Aorta (tissue), 5 donors: Measurements from ENCODE around the gene FILIP1L. TPM values are rescaled to one million over a fixed set of nuclear protein-coding genes. Genes with fewer than 3 reads are reported as not detected.

Experiments
- ATAC-seq: fragments of 200-7000 bp; cut with Tn5 transposase; one replicate; pipeline ENCODE4 v1.9.1; 2022; ENCODE audit warnings: moderate library complexity; ENCODE audit not compliant: low FRiP score
- DNase-seq, 2 donors: peaks; one replicate each; pipeline ENCODE4 v3.0.0-alpha.2; 2020
- H3K27ac ChIP-seq, 2 donors: one replicate each; pipeline ENCODE4 v1.5.1; 2013; ENCODE audit warnings: low read length in 2 of 2, mild to moderate bottlenecking in 2 of 2, moderate library complexity in 2 of 2, control low read depth in 1 of 2, inconsistent platforms in 1 of 2, low read depth in 1 of 2
- H3K27me3 ChIP-seq, 2 donors: one replicate each; pipeline ENCODE4 v1.6.1; 2013; ENCODE audit warnings: control low read depth in 1 of 2, low read length in 1 of 2, mild to moderate bottlenecking in 1 of 2, moderate library complexity in 1 of 2; ENCODE audit not compliant: insufficient read depth in 2 of 2, control insufficient read depth in 1 of 2
- H3K36me3 ChIP-seq, 2 donors: one replicate each; pipeline ENCODE4 v1.6.1; 2013; ENCODE audit warnings: control low read depth in 1 of 2, low read length in 1 of 2, mild to moderate bottlenecking in 1 of 2; ENCODE audit not compliant: insufficient read depth in 2 of 2, control insufficient read depth in 1 of 2
- H3K4me1 ChIP-seq, 2 donors: one replicate each; pipeline ENCODE4 v1.6.1; 2013; ENCODE audit warnings: low read length in 2 of 2, control low read depth in 1 of 2, mild to moderate bottlenecking in 1 of 2, moderate library complexity in 1 of 2; ENCODE audit not compliant: insufficient read depth in 2 of 2, control insufficient read depth in 1 of 2
- H3K4me3 ChIP-seq, 2 donors: one replicate each; pipeline ENCODE4 v1.5.1; 2013; ENCODE audit warnings: low read length in 2 of 2, control low read depth in 1 of 2, mild to moderate bottlenecking in 1 of 2
- H3K9me3 ChIP-seq: one replicate; pipeline ENCODE4 v1.6.1; 2013; ENCODE audit warnings: mild to moderate bottlenecking, low read length; ENCODE audit not compliant: control insufficient read depth
- WGBS, 2 donors: extraction: QIAGEN DNeasy Blood & Tissue Kit; methylation state at CpG; one replicate each; pipeline ENCODE4 v1.1.7; 2013; 5-methylcytosine and 5-hydroxymethylcytosine counted together
- intact Hi-C, 2 donors: fragments of 100-400 bp; cut with DNase I; formaldehyde crosslinking; loops; one replicate each; pipeline versions ENCODE4 v1.14.2 to v1.15.0; 2022
- polyA plus RNA-seq, 2 donors: library from polyadenylated mRNA; stranded (reverse); fragments of 200-250 nt; gene quantifications; one replicate each; pipeline ENCODE4 v1.2.3, GENCODE V29; 2013
- total RNA-seq, 2 donors: library from RNA; stranded (reverse); fragmentation: NEBNext Ultra II Directional; extraction: Animal tissue kit (Norgen Biotek cat#: 25700); gene quantifications; one replicate each; pipeline ENCODE4 v1.2.1, GENCODE V29; 2021
- donor health status: healthy with polysubstance abuse.
- donor health status: Bipolar disorder and iron deficiency.
- donor health status: DM: no; HTN: no; CAD: no.
- donor health status: DM: no; HTN: no; CAD: no.
- donor health status: DM: yes; HTN: yes; CAD: no.

Gene FILIP1L
- total and polyA plus RNA-seq, 4 donors, result 168 to 861 (median 251) TPM

- Histone ChIP-seq H3K36me3 (no peaks in the 10 kb centered on the region), H3K27me3 (no peaks in the 10 kb centered on the region), H3K9me3 (no peaks in the 10 kb centered on the region), H3K4me1 (peaks cover 2 to 5% of the 10 kb centered on the region in 2 donors), H3K27ac (peak overlapping the region; percentile 70 to 94), H3K4me3 (no peak overlapping the region)
- ATAC-seq (peak; percentile 89), DNase-seq (no peak)
- intact Hi-C loops, result no loop called here
- WGBS, 2 donors, result 5 to 8% methylated on average over 1 of the region's 1 CpG
Observed at GRCh38 chr3:100136921-100137320, 22.6 kb upstream of the FILIP1L start.

- intact Hi-C loops, result no loop called here
Observed at GRCh38 chr3:100131241-100131640, 16.9 kb upstream of the FILIP1L start.

GRCh38 chr3:100129941-100130340, 15.6 kb upstream of the FILIP1L start:
- intact Hi-C loops, result no loop called here
- ATAC-seq, result no peak
- WGBS, 2 donors, result 77% methylated on average over 1 of the region's 1 CpG

More at GRCh38 chr3:100131241-100131640, 16.9 kb upstream of the FILIP1L start:
- 91 to 93% methylated on average over 6 of the region's 6 CpGs for WGBS, 2 donors
- no peak overlapping the region for H3K4me3 ChIP-seq
- no peaks in the 10 kb centered on the region for H3K9me3 ChIP-seq
- ATAC-seq (no peak), DNase-seq (no peak)
- no peaks in the 10 kb centered on the region for H3K27me3 ChIP-seq
- peaks cover 0 to under 1% of the 10 kb centered on the region in 2 donors for H3K4me1 ChIP-seq
- H3K27ac ChIP-seq, result no peak overlapping the region
- H3K36me3 ChIP-seq, result no peaks in the 10 kb centered on the region

GRCh38 chr3:100128565-100128964, 14.3 kb upstream of the FILIP1L start:
- ATAC-seq (no peak), DNase-seq (no peak)
- no peaks in the 10 kb centered on the region for H3K27me3 ChIP-seq
- no peaks in the 10 kb centered on the region for H3K36me3 ChIP-seq
- H3K27ac ChIP-seq, result no peak overlapping the region
- no peaks in the 10 kb centered on the region for H3K9me3 ChIP-seq
- 82 to 86% methylated on average over 5 of the region's 5 CpGs for WGBS, 2 donors
- intact Hi-C loops, result no loop called here
- peaks cover 2 to 6% of the 10 kb centered on the region in 2 donors for H3K4me1 ChIP-seq
- H3K4me3 ChIP-seq, result no peak overlapping the region

More at GRCh38 chr3:100129941-100130340, 15.6 kb upstream of the FILIP1L start:
- H3K4me1 ChIP-seq, result peaks cover 0 to 3% of the 10 kb centered on the region in 2 donors
- H3K27ac ChIP-seq, result no peak overlapping the region
- no peak for DNase-seq
- no peaks in the 10 kb centered on the region for H3K27me3 ChIP-seq
- no peaks in the 10 kb centered on the region for H3K36me3 ChIP-seq
- no peak overlapping the region for H3K4me3 ChIP-seq
- H3K9me3 ChIP-seq, result no peaks in the 10 kb centered on the region

GRCh38 chr3:100127792-100128191, 13.5 kb upstream of the FILIP1L start:
- WGBS, 2 donors, result 65 to 81% methylated on average over 2 of the region's 2 CpGs
- Histone ChIP-seq H3K9me3 (no peaks in the 10 kb centered on the region), H3K36me3 (no peaks in the 10 kb centered on the region), H3K27ac (no peak overlapping the region), H3K27me3 (no peaks in the 10 kb centered on the region), H3K4me1 (peaks cover 3 to 9% of the 10 kb centered on the region in 2 donors), H3K4me3 (no peak overlapping the region)
- intact Hi-C loops, result no loop called here
- ATAC-seq (no peak), DNase-seq (no peak)

- H3K27ac ChIP-seq, result no peak overlapping the region
- 62 to 64% methylated on average over 5 of the region's 5 CpGs for WGBS, 2 donors
- no peak for ATAC-seq
Observed at GRCh38 chr3:100125161-100125938, 11.0 kb upstream of the FILIP1L start.

GRCh38 chr3:100124201-100124761, 10.0 kb upstream of the FILIP1L start:
- Histone ChIP-seq H3K4me1 (peaks cover 6 to 9% of the 10 kb centered on the region in 2 donors), H3K36me3 (no peaks in the 10 kb centered on the region), H3K27ac (peak overlapping the region in 1 of 2 donors; percentile 23), H3K27me3 (no peaks in the 10 kb centered on the region), H3K9me3 (no peaks in the 10 kb centered on the region), H3K4me3 (no peak overlapping the region)
- no peak for DNase-seq
- intact Hi-C loops, result no loop called here
- no peak for ATAC-seq
- 48 to 55% methylated on average over 5 of the region's 5 CpGs for WGBS, 2 donors

More at GRCh38 chr3:100125161-100125938, 11.0 kb upstream of the FILIP1L start:
- intact Hi-C loops, result no loop called here
- H3K9me3 ChIP-seq, result no peaks in the 10 kb centered on the region
- peaks cover 6 to 9% of the 10 kb centered on the region in 2 donors for H3K4me1 ChIP-seq
- H3K27me3 ChIP-seq, result no peaks in the 10 kb centered on the region
- H3K36me3 ChIP-seq, result no peaks in the 10 kb centered on the region
- DNase-seq, result no peak
- H3K4me3 ChIP-seq, result no peak overlapping the region

GRCh38 chr3:100123112-100123511, 8.8 kb upstream of the FILIP1L start:
- 92 to 95% methylated on average over 4 of the region's 4 CpGs for WGBS, 2 donors
- Histone ChIP-seq H3K36me3 (no peaks in the 10 kb centered on the region), H3K4me1 (peaks cover 6 to 9% of the 10 kb centered on the region in 2 donors), H3K27me3 (no peaks in the 10 kb centered on the region), H3K4me3 (no peak overlapping the region), H3K9me3 (no peaks in the 10 kb centered on the region), H3K27ac (peak overlapping the region in 1 of 2 donors; percentile 25)
- ATAC-seq, result no peak
- intact Hi-C loops, result no loop called here
- no peak for DNase-seq

GRCh38 chr3:100122321-100122720, 8.0 kb upstream of the FILIP1L start:
- Histone ChIP-seq H3K9me3 (no peaks in the 10 kb centered on the region), H3K4me1 (peaks cover 6 to 9% of the 10 kb centered on the region in 2 donors), H3K27ac (no peak overlapping the region), H3K27me3 (no peaks in the 10 kb centered on the region), H3K36me3 (no peaks in the 10 kb centered on the region), H3K4me3 (no peak overlapping the region)
- intact Hi-C loops, result no loop called here
- no peak for DNase-seq
- ATAC-seq, result no peak
- WGBS, 2 donors, result 50 to 55% methylated on average over 2 of the region's 2 CpGs
